GM19099 (cell line): Measurements from ENCODE around the gene RBFOX2.

Experiments used
- POLR2A ChIP-seq: IDR thresholded peaks from 3 replicates; pipeline ENCODE4 v1.6.1; 2011; ENCODE audit warnings: low read depth; ENCODE audit not compliant: insufficient read length; ENCODE audit errors: extremely low read depth

The RBFOX2 gene

DNA sequence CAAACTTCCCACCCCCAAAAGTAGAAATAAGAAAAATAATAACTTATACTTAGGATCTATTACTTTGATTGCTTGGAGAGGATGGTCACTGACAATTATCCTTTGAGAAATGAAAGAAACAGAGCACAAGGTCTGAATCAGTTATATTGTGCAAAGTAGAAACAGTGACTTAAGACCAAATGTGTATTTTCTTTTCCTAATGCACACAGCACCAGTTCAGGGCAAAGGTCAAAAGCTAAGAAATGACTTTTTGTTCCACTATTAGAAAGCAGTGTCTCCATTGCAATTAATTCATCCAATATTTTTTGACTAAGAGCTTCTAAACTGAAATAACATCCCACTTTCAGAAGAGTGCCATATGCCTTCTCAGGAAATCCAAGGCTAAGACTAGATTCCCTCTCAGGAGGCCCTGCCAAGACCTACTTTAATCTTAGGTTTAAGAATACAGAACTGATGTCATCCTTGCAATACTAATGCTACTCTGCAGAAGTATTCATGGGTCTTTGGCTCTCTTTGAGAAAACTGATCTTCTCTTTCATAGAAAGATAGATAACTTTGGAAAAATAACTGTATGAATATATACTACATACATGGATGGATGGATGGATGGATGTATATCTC lies 164.0 kb downstream of the RBFOX2 start:
- no peak for TF ChIP-seq POLR2A

DNA sequence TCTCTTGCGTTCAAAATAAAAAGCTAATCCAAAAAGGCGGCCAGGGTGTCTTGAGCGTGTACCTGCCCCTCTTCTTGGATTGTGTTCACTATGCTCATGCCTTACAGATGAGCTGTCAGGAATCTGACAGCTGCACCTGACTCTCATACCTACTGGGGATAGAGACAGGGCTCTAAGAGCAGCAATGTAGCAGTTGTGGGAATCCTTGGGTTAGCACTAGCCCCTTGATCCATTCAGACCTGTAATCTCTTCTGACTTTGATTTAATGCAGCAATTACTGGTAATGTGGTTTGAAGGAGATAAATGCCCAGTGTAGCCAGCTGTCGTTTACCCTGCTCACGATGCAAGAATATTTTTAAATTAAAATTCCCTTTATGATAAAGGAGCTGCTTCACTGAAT lies 165.2 kb downstream of the RBFOX2 start:
- TF ChIP-seq POLR2A: no peak

DNA sequence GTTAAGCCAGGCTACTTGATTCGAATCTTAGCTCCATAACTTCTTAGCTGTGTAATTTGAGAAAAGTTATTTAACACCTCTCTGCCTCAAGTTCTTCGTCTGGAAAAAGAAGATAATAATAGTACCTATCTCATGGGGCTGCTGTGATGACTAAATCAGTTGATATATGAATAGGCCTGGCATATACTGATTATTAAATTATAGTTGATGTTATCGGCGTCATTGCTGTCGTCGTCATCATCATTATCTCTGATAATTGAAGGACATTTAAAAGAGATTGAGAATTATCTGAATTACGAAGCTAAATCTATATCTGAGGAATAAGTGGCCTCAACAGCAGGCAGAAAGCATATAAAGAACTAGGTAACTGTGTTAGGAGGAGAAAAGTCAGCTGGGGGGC lies 165.9 kb downstream of the RBFOX2 start:
- no peak for TF ChIP-seq POLR2A

DNA sequence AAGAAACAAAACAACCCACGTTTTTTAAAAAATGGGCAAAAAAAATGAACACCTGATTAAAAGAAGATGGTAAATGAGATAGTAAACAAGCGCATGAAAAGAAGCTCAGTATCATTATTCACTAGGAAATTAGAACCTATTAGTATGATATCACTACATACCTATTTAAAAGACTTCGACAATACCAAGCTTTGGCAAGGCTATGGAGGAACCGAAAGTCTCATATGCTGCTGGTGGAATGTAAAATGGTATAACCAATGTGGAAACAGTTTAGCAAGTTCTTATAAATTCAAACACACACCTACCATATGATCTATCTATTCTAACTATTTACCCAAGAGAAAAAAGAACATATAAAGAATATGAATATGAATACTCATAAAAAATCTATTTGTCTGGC lies 167.2 kb downstream of the RBFOX2 start:
- TF ChIP-seq POLR2A: no peak

DNA sequence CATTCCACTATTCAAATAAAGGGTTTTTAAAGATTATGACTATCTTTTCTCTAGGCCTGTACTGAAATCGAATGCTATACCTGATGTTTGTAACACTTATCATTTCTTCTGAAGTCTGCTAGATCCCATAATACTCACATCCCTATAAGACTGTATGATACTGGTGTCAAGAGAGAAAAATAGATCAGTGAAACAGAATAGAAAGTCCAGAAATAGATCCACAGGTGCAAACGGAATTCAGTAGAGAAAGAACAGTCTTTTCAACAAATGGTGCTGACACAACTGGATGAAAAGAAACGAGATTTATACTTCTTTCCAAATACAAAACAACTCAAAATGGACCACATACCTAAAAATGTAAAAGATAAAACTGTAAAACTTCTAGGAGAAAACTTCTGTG lies 167.8 kb downstream of the RBFOX2 start:
- TF ChIP-seq POLR2A: no peak

DNA sequence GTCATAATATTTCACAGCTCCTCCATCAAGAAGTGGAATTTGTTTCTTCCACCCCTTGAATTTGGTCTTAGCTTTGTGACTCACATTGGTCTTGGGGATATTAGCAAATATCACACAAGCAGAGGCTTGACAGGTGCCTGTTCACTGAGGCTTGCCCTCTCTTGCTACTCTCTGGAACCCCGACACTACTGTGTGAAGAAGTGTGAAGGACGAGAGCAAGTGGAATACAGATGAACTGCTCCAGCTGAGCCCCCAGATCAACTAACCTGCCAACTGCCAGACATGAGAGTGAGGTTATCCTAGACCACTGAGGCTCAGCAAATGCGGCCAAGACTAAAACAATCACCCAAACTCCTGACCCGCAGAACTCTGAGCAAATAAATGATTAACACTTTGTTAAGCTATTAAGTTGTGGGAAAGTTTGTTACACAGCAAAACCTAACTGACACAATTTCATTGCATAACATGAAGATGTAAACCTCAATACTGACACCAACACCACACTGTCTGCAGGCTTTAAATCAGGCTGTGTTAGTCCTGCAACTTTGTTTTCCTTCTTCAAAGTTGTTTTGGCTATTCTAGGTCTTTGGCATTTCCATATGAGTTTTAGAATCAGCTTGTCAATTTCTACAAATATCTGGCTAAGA lies 168.4 kb downstream of the RBFOX2 start:
- no peak for TF ChIP-seq POLR2A

DNA sequence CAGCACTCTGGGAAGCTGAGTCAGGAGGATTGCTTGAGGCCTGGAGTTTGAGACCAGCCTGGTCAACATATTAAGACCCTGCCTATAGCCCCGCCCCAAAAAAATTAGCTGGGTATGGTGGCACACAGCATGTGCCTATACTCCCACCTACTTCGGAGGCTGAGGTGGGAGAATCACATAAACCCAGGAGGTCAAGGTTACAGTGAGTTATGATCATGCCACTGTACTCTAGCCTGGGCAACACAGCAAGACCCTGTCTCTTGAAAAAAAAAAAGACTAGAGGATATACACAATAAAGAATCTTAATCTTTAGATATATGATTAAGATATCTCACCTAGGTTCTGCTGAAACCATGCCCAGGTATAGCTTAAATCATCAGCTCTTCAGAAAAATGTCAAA lies 174.3 kb downstream of the RBFOX2 start:
- TF ChIP-seq POLR2A: no peak

DNA sequence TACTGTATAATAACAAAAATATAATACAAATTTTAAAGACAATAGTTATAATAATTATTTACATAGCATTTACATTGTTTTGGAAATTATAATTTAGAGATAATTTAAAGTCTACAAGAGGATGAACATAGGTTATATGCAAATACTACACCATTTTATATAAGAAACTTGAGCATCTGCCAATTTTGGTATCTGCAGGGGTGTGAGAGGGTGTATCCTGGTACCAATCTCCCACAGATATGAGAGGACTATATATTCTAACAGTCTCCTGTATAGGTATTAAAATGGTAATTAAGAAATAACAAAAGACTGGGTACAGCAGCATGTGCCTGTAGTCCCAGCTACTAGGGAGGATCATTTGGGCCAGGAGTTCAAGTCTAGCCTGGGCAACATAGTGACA lies 176.5 kb downstream of the RBFOX2 start:
- no peak for TF ChIP-seq POLR2A

DNA sequence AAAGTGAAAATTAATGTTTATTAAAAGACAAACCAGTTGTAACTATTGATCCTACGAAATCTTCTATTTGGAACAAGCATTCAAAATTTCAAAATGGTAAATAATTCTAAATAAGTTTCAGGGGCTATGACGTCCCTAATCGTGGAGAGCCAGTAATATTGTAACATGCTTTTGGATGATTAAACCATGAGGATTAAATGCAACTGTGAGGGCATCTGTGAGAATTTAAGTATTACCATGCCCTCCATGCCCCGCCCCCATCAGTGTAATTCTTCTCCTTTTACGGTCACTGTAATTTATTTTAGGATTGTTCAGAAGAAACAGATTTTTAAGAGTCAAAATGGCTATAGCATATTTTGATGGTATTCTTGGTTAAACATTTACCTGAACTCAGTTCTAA lies 177.8 kb downstream of the RBFOX2 start:
- TF ChIP-seq POLR2A: no peak

DNA sequence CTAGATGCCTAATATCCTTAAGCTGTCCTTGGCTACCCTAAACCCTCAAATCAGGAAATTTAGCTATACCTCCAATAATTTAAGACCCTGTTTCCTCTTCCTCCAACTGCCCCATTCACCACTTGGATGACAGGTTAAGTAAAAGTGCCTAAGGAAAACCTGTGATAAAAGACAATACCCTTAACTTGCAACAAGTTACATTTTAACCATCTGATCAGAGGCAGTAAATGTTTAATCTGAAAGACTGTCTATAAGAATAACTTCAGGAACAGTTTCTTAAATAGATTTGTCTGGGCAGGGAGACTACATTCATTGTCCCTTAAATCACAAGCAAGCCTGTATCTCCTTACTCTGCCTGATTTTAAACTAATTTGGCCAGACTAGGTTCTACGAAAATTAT lies 181.8 kb downstream of the RBFOX2 start:
- no peak for TF ChIP-seq POLR2A

DNA sequence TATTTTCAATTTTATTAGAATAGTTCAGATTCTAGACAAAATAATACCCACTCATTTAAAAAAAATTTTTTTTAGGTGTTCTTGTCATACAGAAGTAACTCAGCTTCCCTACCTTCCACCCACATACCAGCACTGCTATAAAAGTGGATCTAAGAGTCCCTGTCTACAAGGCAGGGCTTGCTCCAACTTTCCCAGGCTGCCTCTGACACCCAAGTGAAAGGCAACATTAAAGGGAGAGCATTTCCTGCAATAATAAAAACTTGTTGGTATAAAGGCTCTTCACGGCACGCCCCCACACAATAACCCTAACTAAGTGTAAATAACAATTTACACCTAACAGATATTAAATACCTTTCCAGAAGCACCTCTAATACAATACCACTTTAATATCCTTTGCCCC lies 183.7 kb downstream of the RBFOX2 start:
- TF ChIP-seq POLR2A: no peak

DNA sequence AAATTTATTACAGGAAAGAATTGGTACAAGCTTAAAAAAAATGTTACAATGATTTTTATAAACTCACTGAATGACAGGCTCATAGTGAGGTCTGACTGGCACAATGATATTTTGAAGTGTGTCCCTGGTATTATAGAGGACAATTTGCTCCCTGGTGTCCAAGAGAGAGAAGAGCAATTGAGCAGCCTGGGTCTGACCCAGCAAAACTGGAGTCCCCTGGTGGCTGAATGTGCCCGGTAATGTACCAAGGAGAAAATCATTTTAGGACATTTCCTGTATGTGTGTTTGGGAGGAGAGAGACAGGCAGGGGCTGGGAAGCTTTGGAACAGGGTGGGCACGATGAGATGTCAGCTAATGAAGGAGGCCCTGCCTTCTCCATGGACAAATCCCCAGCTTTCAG lies 185.7 kb downstream of the RBFOX2 start:
- no peak for TF ChIP-seq POLR2A

DNA sequence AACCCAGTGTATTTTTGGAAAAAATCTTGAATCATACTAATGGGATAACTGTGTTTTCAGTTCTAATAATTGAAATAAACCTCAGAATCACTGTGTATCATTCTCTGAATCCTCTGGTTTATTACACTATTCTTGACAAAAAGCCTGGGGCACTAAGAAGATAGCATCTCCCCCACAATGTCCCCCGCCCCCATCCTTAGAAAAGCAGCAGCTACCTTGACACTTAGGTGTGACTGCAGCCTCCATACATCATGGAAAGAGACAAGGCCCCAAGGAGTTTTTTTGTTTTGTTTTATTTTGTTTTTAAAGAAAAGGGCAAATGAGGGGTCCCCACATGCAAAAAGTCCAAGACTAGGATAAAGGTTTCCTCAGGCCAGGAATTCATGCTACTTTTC lies 186.1 kb downstream of the RBFOX2 start:
- TF ChIP-seq POLR2A: no peak

DNA sequence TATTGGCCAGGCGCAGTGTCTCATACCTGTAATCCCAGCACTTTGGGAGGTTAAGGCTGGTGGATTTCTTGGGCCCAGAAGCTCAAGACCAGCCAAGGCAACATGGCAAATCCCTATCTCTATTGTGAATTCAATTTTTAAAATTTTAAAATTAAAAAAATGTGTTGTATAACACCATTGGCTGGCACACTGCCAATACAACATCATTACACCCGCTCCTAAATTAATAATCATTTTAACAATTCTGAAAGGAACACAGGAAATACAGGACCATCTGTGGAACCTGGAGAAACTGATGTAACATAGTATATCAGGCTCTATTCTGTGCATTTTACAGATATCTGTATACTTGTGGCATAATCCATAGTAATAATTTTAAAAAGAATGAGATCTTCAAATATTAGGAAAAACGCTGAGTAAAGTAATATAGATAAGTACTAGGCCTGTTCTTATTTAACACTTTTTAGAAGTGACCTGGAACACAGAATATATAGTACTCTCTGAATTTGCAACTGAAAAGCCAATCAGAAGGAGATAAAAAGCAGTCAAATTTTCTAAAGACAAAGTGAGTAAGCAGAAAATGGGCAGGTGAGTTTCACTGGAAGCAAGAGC lies 186.6 kb downstream of the RBFOX2 start:
- no peak for TF ChIP-seq POLR2A

DNA sequence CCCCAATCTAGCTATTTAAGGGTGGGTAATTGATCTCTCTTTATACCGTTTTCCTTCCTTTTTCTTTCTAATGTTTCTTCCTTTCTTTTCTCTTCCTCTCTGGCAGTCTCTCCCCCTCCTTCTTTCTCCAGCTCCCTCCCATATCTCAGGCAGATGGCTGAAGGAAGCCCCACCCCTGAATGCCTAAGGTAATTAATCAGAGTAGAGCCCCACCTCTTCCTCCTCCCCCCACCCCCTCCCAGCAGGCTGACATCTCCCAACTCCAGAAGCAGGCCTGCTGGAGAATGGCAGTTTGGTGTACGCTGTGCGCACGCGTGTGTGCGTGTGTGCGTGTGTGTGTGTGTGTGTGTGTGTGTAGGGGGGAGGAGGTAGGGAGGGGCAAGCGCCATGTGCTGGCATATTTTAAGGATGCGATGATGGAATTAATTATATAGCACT lies 188.3 kb downstream of the RBFOX2 start:
- no peak for TF ChIP-seq POLR2A

DNA sequence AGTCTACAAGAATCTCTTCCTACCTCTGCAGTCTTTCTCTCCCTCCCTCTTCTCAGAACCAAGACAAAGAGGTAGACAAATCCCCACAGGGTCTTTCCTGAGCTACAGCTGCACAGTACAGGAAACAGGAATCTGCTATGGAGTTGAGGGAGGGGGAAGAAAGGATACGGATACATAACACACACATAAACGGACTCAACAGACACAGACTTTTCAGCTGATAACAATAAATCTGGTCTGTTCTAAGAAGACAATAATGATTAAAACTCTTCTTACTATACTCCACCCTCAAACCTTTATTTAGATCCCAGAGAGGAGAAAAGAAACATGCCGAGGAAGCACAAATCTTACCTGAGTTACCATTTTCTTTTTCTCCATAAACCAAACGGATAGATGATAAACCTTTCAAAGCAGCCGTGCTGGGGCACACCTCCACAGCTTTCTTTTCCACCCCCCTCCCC lies 188.8 kb downstream of the RBFOX2 start:
- no peak for TF ChIP-seq POLR2A
